Activated CD8-positive, alpha-beta memory T cell treated with anti-CD3 and anti-CD28 coated beads for 36 hours (primary cell): ENCODE data around the gene RAB36. TPM values are rescaled to one million over a fixed set of nuclear protein-coding genes. Genes with fewer than 3 reads are reported as not detected.

Experiments
- CTCF ChIA-PET: fragments of 350-600 bp; sonication (Branson Sonifier 250); formaldehyde crosslinking; loops from one replicate; lab custom pipeline; 2021; ENCODE audit warnings: antibody characterized with exemption; lab: Charles Lee
- POLR2A ChIA-PET: fragments of 350-600 bp; sonication (Branson Sonifier 250); formaldehyde crosslinking; loops from one replicate; lab custom pipeline; 2021; ENCODE audit warnings: antibody characterized with exemption; lab: Charles Lee
- total RNA-seq, 2 experiments: library from RNA; stranded (reverse); gene quantifications; one replicate each; pipeline ENCODE4 v1.2.3, GENCODE V29; 2021

The RAB36 gene
- total RNA-seq, 2 experiments from 2014 or later: 1.0 to 1.3 TPM

GRCh38 chr22:23183061-23183698, 37.9 kb downstream of the RAB36 start:
- POLR2A ChIA-PET: no interaction called here
- CTCF ChIA-PET: interaction anchor here (0.7 to 3.5 kb wide), 4 partner anchors 37 to 107 kb away, joined by 3 to 15 read pairs (median 4); no protein-coding TSS in a partner anchor

- CTCF ChIA-PET: interaction anchor here (1.8 to 3.5 kb wide), 2 partner anchors 98 to 106 kb away, joined by 5 to 15 read pairs; no protein-coding TSS in a partner anchor
- POLR2A ChIA-PET: no interaction called here
Observed at GRCh38 chr22:23184100-23184763, 39.0 kb downstream of the RAB36 start.

- ChIA-PET POLR2A (no interaction called here), CTCF (interaction anchor here (3.5 kb wide), 1 partner anchor 97 kb away, joined by 15 read pairs; no protein-coding TSS in a partner anchor)
Observed at GRCh38 chr22:23184764-23185113, 39.5 kb downstream of the RAB36 start.

GRCh38 chr22:23187211-23187610, 41.9 kb downstream of the RAB36 start:
- CTCF ChIA-PET: interaction anchor here (0.7 kb wide), 1 partner anchor 413 kb away, joined by 3 read pairs; no protein-coding TSS in a partner anchor
- POLR2A ChIA-PET: no interaction called here

GRCh38 chr22:23187871-23188700, 42.8 kb downstream of the RAB36 start:
- POLR2A ChIA-PET: interaction anchor here (0.5 kb wide), 1 partner anchor 106 kb away, joined by 4 read pairs; no protein-coding TSS in a partner anchor
- CTCF ChIA-PET: interaction anchor here (1.1 kb wide), 1 partner anchor 10 kb away, joined by 3 read pairs; no protein-coding TSS in a partner anchor

- ChIA-PET POLR2A (no interaction called here), CTCF (no interaction called here)
Observed at GRCh38 chr22:23190526-23190925, 45.2 kb downstream of the RAB36 start.

GRCh38 chr22:23192133-23192532, 46.9 kb downstream of the RAB36 start:
- CTCF ChIA-PET: no interaction called here
- POLR2A ChIA-PET: no interaction called here

- ChIA-PET CTCF (no interaction called here), POLR2A (no interaction called here)
Observed at GRCh38 chr22:23192558-23192957, 47.3 kb downstream of the RAB36 start.

GRCh38 chr22:23193196-23193827, 48.0 kb downstream of the RAB36 start:
- ChIA-PET POLR2A (no interaction called here), CTCF (no interaction called here)

- ChIA-PET POLR2A (no interaction called here), CTCF (no interaction called here)
Observed at GRCh38 chr22:23193882-23194281, 48.6 kb downstream of the RAB36 start.

- CTCF ChIA-PET: no interaction called here
- POLR2A ChIA-PET: no interaction called here
Observed at GRCh38 chr22:23196165-23196564, 50.9 kb downstream of the RAB36 start.

- CTCF ChIA-PET: no interaction called here
Observed at GRCh38 chr22:23197836-23198235, 52.6 kb downstream of the RAB36 start.

GRCh38 chr22:23199159-23199558, 53.9 kb downstream of the RAB36 start:
- CTCF ChIA-PET: no interaction called here
- POLR2A ChIA-PET: no interaction called here

More at GRCh38 chr22:23197836-23198235, 52.6 kb downstream of the RAB36 start:
- POLR2A ChIA-PET: no interaction called here

GRCh38 chr22:23200898-23201297, 55.6 kb downstream of the RAB36 start:
- POLR2A ChIA-PET: no interaction called here
- CTCF ChIA-PET: interaction anchor here (0.6 kb wide), 1 partner anchor 12 kb away, joined by 4 read pairs; no protein-coding TSS in a partner anchor

- ChIA-PET CTCF (no interaction called here), POLR2A (no interaction called here)
Observed at GRCh38 chr22:23202812-23203451, 57.7 kb downstream of the RAB36 start.

- POLR2A ChIA-PET: no interaction called here
- CTCF ChIA-PET: no interaction called here
Observed at GRCh38 chr22:23203452-23204124, 58.3 kb downstream of the RAB36 start.

- POLR2A ChIA-PET: no interaction called here
- CTCF ChIA-PET: no interaction called here
Observed at GRCh38 chr22:23204125-23204488, 58.8 kb downstream of the RAB36 start.

- POLR2A ChIA-PET: no interaction called here
- CTCF ChIA-PET: no interaction called here
Observed at GRCh38 chr22:23204541-23205157, 59.4 kb downstream of the RAB36 start.
